ENCODE results near the gene SLC2A1. TPM values are rescaled to one million over a fixed set of nuclear protein-coding genes. Genes with fewer than 3 reads are reported as not detected.

SLC2A1 gene
- total and polyA plus RNA-seq, 2 of the 13 experiments (the other 11 are each of a cell fraction or from before 2014, with no cell fraction given), result 125 to 423 TPM

GRCh38 chr1:42957880-42958487 lies 684 bp downstream of the SLC2A1 start (continued):
- TF ChIP-seq KDM5B (CRISPR knock-in tag; IDR thresholded peaks at IDR 0.05; ENCODE audit: borderline replicate concordance) (peak; percentile 29), HOXD1 (CRISPR knock-in tag; IDR thresholded peaks at IDR 0.05) (peak; percentile 69; the same call in 1 of the 2 replicates), MEIS2 (CRISPR knock-in tag; IDR thresholded peaks at IDR 0.05) (peak; percentile 72; the same call in 1 of the 2 replicates), ZNF331 (CRISPR knock-in tag; IDR thresholded peaks at IDR 0.05) (no peak), ZFP62 (CRISPR knock-in tag; IDR thresholded peaks at IDR 0.05) (no peak), TCF7L2 (IDR thresholded peaks at IDR 0.05; ENCODE audit: low read depth, low read length) (no peak), ZNF563 (CRISPR knock-in tag; IDR thresholded peaks at IDR 0.05) (peak; percentile 64; the same call in 1 of the 2 replicates), SIN3A (IDR thresholded peaks at IDR 0.05; ENCODE audit: borderline replicate concordance, low read depth, low read length) (peak; percentile 76; the same call in 1 of the 2 replicates), SALL2 (CRISPR knock-in tag; IDR thresholded peaks at IDR 0.05) (0 out of 2 replicates have a peak, but pooled peaks have one; percentile 2), CREBL2 (CRISPR knock-in tag; IDR thresholded peaks at IDR 0.05; ENCODE audit: borderline replicate concordance) (no peak), ETV5 (CRISPR knock-in tag; IDR thresholded peaks at IDR 0.05; ENCODE audit: borderline replicate concordance) (peak; percentile 63; the same call in 1 of the 2 replicates), SNAPC2 (CRISPR knock-in tag; IDR thresholded peaks at IDR 0.05) (no peak), KLF6 (CRISPR knock-in tag; IDR thresholded peaks at IDR 0.05) (no peak), FOXO4 (CRISPR knock-in tag; conservative IDR thresholded peaks at IDR 0.05) (0 out of 2 replicates have a peak, but pooled peaks have one; percentile 10), ZNF138 (CRISPR knock-in tag; IDR thresholded peaks at IDR 0.05; ENCODE audit: low read depth) (no peak), STAT6 (CRISPR knock-in tag; IDR thresholded peaks at IDR 0.05; ENCODE audit: borderline replicate concordance) (no peak), ZNF564 (CRISPR knock-in tag; IDR thresholded peaks at IDR 0.05) (no peak), PREB (CRISPR knock-in tag; IDR thresholded peaks at IDR 0.05) (no peak), MXD3 (CRISPR knock-in tag; IDR thresholded peaks at IDR 0.05) (no peak), ZNF768 (CRISPR knock-in tag; IDR thresholded peaks at IDR 0.05) (0 out of 2 replicates have a peak, but pooled peaks have one; percentile 27), DPF2 (CRISPR knock-in tag; IDR thresholded peaks at IDR 0.05; ENCODE audit: borderline replicate concordance, low read depth) (no peak), RAD51 (IDR thresholded peaks at IDR 0.05; ENCODE audit: borderline replicate concordance) (no peak), ZFP36L2 (CRISPR knock-in tag; IDR thresholded peaks at IDR 0.05) (no peak), HMG20B (CRISPR knock-in tag; conservative IDR thresholded peaks at IDR 0.05) (no peak), FOXM1 (CRISPR knock-in tag; IDR thresholded peaks at IDR 0.05) (peak; percentile 31; the same call in 1 of the 2 replicates), REL (CRISPR knock-in tag; conservative IDR thresholded peaks at IDR 0.05) (no peak; the same call in 1 of the 2 replicates)
